Measurements from ENCODE around the gene SHISA6. TPM values are rescaled to one million over a fixed set of nuclear protein-coding genes. Genes with fewer than 3 reads are reported as not detected.

Gene SHISA6
- total and polyA plus RNA-seq, 2 donors (not counting 1 experiment from before 2014, with no cell fraction given): not detected

- Histone ChIP-seq H3K9ac (ENCODE audit: insufficient read depth, low read length) (no peak overlapping the region), H3K27me3 (ENCODE audit: control insufficient read depth, insufficient read depth, low read length) (no peaks in the 10 kb centered on the region), H3K4me2 (ENCODE audit: extremely low read depth, insufficient read depth, low read length) (no peak overlapping the region), H3K27ac (ENCODE audit: insufficient read depth, low read length) (no peak overlapping the region), H3K36me3 (ENCODE audit: control insufficient read depth, insufficient read depth, low read length) (no peaks in the 10 kb centered on the region), H3K4me3 (replicated peaks in 1 of 4; ENCODE audit: control extremely low read depth in 1 of 4, insufficient read depth in 1 of 4, low read depth in 3 of 4, low read length in 4 of 4) (no peak overlapping the region), H3K9me3 (ENCODE audit: control insufficient read depth, insufficient read depth, low read depth, low read length) (no peaks in the 10 kb centered on the region), H4K20me1 (ENCODE audit: control insufficient read depth, extremely low read depth, insufficient read depth, low read length) (no peaks in the 10 kb centered on the region), H3K4me1 (ENCODE audit: control insufficient read depth, extremely low read depth, insufficient read depth, low read length) (no peaks in the 10 kb centered on the region), H2AFZ (ENCODE audit: low read length) (no peak overlapping the region), H3K79me2 (ENCODE audit: control insufficient read depth, insufficient read depth, low read length) (no peaks in the 10 kb centered on the region)
- TF ChIP-seq CTCF (conservative IDR thresholded peaks at IDR 0.05 in 1 of 2, IDR thresholded peaks at IDR 0.05 in 1 of 2; ENCODE audit: low read depth in 1 of 2, low read length in 2 of 2): no peak
- TF ChIP-seq EZH2 (IDR thresholded peaks at IDR 0.05; ENCODE audit: low read length, missing control alignments): no peak
- DNase-seq (ENCODE audit: low read depth in 2 of 2): no peak
These were observed 316.9 kb downstream of the SHISA6 start for GRCh38 chr17:11557727-11558452.

GRCh38 chr17:11558681-11559234, 317.7 kb downstream of the SHISA6 start:
- no peaks in the 10 kb centered on the region for H3K27me3 ChIP-seq (ENCODE audit: control insufficient read depth, insufficient read depth, low read length)
- no peaks in the 10 kb centered on the region for H3K9me3 ChIP-seq (ENCODE audit: control insufficient read depth, insufficient read depth, low read depth, low read length)
- no peak overlapping the region for H3K9ac ChIP-seq (ENCODE audit: insufficient read depth, low read length)
- no peaks in the 10 kb centered on the region for H3K4me1 ChIP-seq (ENCODE audit: control insufficient read depth, extremely low read depth, insufficient read depth, low read length)
- DNase-seq (ENCODE audit: low read depth in 2 of 2): no peak
- no peaks in the 10 kb centered on the region for H4K20me1 ChIP-seq (ENCODE audit: control insufficient read depth, extremely low read depth, insufficient read depth, low read length)
- H3K4me3 ChIP-seq (replicated peaks in 1 of 4; ENCODE audit: control extremely low read depth in 1 of 4, insufficient read depth in 1 of 4, low read depth in 3 of 4, low read length in 4 of 4): no peak overlapping the region
- H3K36me3 ChIP-seq (ENCODE audit: control insufficient read depth, insufficient read depth, low read length): no peaks in the 10 kb centered on the region
- H3K27ac ChIP-seq (ENCODE audit: insufficient read depth, low read length): no peak overlapping the region
- H3K79me2 ChIP-seq (ENCODE audit: control insufficient read depth, insufficient read depth, low read length): no peaks in the 10 kb centered on the region
- TF ChIP-seq CTCF (conservative IDR thresholded peaks at IDR 0.05 in 1 of 2, IDR thresholded peaks at IDR 0.05 in 1 of 2; ENCODE audit: low read depth in 1 of 2, low read length in 2 of 2) (no peak), EZH2 (IDR thresholded peaks at IDR 0.05; ENCODE audit: low read length, missing control alignments) (no peak)
- H3K4me2 ChIP-seq (ENCODE audit: extremely low read depth, insufficient read depth, low read length): no peak overlapping the region
- H2AFZ ChIP-seq (ENCODE audit: low read length): no peak overlapping the region

GRCh38 chr17:11559601-11560000, 318.6 kb downstream of the SHISA6 start:
- Histone ChIP-seq H3K4me3 (replicated peaks in 1 of 4; ENCODE audit: control extremely low read depth in 1 of 4, insufficient read depth in 1 of 4, low read depth in 3 of 4, low read length in 4 of 4) (no peak overlapping the region), H4K20me1 (ENCODE audit: control insufficient read depth, extremely low read depth, insufficient read depth, low read length) (no peaks in the 10 kb centered on the region), H3K4me2 (ENCODE audit: extremely low read depth, insufficient read depth, low read length) (no peak overlapping the region), H3K9ac (ENCODE audit: insufficient read depth, low read length) (no peak overlapping the region), H3K4me1 (ENCODE audit: control insufficient read depth, extremely low read depth, insufficient read depth, low read length) (no peaks in the 10 kb centered on the region), H3K27me3 (ENCODE audit: control insufficient read depth, insufficient read depth, low read length) (no peaks in the 10 kb centered on the region), H3K79me2 (ENCODE audit: control insufficient read depth, insufficient read depth, low read length) (no peaks in the 10 kb centered on the region), H3K9me3 (ENCODE audit: control insufficient read depth, insufficient read depth, low read depth, low read length) (no peaks in the 10 kb centered on the region), H2AFZ (ENCODE audit: low read length) (no peak overlapping the region), H3K36me3 (ENCODE audit: control insufficient read depth, insufficient read depth, low read length) (no peaks in the 10 kb centered on the region), H3K27ac (ENCODE audit: insufficient read depth, low read length) (no peak overlapping the region)
- TF ChIP-seq EZH2 (IDR thresholded peaks at IDR 0.05; ENCODE audit: low read length, missing control alignments) (no peak), CTCF (conservative IDR thresholded peaks at IDR 0.05 in 1 of 2, IDR thresholded peaks at IDR 0.05 in 1 of 2; ENCODE audit: low read depth in 1 of 2, low read length in 2 of 2) (no peak)
- no peak for DNase-seq (ENCODE audit: low read depth in 2 of 2)

All from fibroblast of lung (primary cell).